Astrocyte (in vitro differentiated cells and primary cell): Measurements from ENCODE around the gene ZDHHC8. TPM values are rescaled to one million over a fixed set of nuclear protein-coding genes. Genes with fewer than 3 reads are reported as not detected.

Source experiments
- DNase-seq: peaks from one replicate; pipeline ENCODE4 v3.0.0-alpha.2; 2010; ENCODE audit warnings: low read depth
- FAIRE-seq: peaks from 2 replicates; lab custom pipeline; 2011; peaks lifted over from hg19 to GRCh38; lab: Jason Lieb, UNC
- H2AFZ ChIP-seq: 2 replicates; pipeline ENCODE4 v1.6.0; 2012; ENCODE audit warnings: low read depth, low read length, inconsistent platforms
- H3K27ac ChIP-seq: 2 replicates; pipeline ENCODE4 v1.5.1; 2011; ENCODE audit warnings: low read depth, low read length, inconsistent platforms
- H3K27me3 ChIP-seq: 2 replicates; pipeline ENCODE4 v1.6.0; 2011; ENCODE audit warnings: low read length, inconsistent platforms; ENCODE audit not compliant: insufficient read depth
- H3K36me3 ChIP-seq: 2 replicates; pipeline ENCODE4 v1.5.1; 2011; ENCODE audit warnings: low read length, inconsistent platforms; ENCODE audit not compliant: insufficient read depth
- H3K4me1 ChIP-seq: 2 replicates; pipeline ENCODE4 v1.5.1; 2011; ENCODE audit warnings: low read length, inconsistent platforms; ENCODE audit not compliant: insufficient read depth
- H3K4me2 ChIP-seq: 2 replicates; pipeline ENCODE4 v1.6.0; 2012; ENCODE audit warnings: low read length, inconsistent platforms
- H3K4me3 ChIP-seq: 2 replicates; pipeline ENCODE4 v1.5.1; 2011; ENCODE audit warnings: low read depth, mild to moderate bottlenecking, low read length, inconsistent platforms; ENCODE audit not compliant: insufficient read depth
- H3K79me2 ChIP-seq: 2 replicates; pipeline ENCODE4 v1.6.0; 2012; ENCODE audit warnings: mild to moderate bottlenecking, low read length, inconsistent platforms; ENCODE audit not compliant: insufficient read depth
- H3K9ac ChIP-seq: 2 replicates; pipeline ENCODE4 v1.6.0; 2012; ENCODE audit warnings: mild to moderate bottlenecking, low read length, inconsistent platforms
- H3K9me3 ChIP-seq: 2 replicates; pipeline ENCODE4 v1.5.1; 2012; ENCODE audit warnings: low read depth, mild to moderate bottlenecking, low read length, inconsistent platforms; ENCODE audit not compliant: insufficient read depth
- H4K20me1 ChIP-seq: 2 replicates; pipeline ENCODE4 v1.6.0; 2012; ENCODE audit warnings: low read length, inconsistent platforms; ENCODE audit not compliant: insufficient read depth
- H3K27ac Mint-ChIP-seq: one replicate; pipeline ENCODE4 v1.8.0; 2021; ENCODE audit warnings: mild to moderate bottlenecking, mixed read lengths; ENCODE audit not compliant: unreplicated experiment
- H3K27me3 Mint-ChIP-seq: one replicate; pipeline ENCODE4 v1.8.0; 2021; ENCODE audit warnings: low read depth, mixed read lengths; ENCODE audit not compliant: unreplicated experiment
- H3K36me3 Mint-ChIP-seq: one replicate; pipeline ENCODE4 v1.8.0; 2021; ENCODE audit warnings: low read depth, mixed read lengths; ENCODE audit not compliant: unreplicated experiment
- H3K4me1 Mint-ChIP-seq: one replicate; pipeline ENCODE4 v1.8.0; 2021; ENCODE audit warnings: low read depth, mixed read lengths; ENCODE audit not compliant: unreplicated experiment
- H3K4me3 Mint-ChIP-seq: one replicate; pipeline ENCODE4 v1.8.0; 2021; ENCODE audit warnings: mild to moderate bottlenecking, moderate library complexity, mixed read lengths; ENCODE audit not compliant: unreplicated experiment
- H3K9me3 Mint-ChIP-seq: one replicate; pipeline ENCODE4 v1.8.0; 2021; ENCODE audit warnings: mild to moderate bottlenecking, mixed read lengths; ENCODE audit not compliant: unreplicated experiment
- EZH2 ChIP-seq: IDR thresholded peaks from 2 replicates; pipeline ENCODE4 v1.6.1; 2012; ENCODE audit warnings: mild to moderate bottlenecking, low read length, inconsistent platforms; ENCODE audit not compliant: insufficient read depth
- total RNA-seq: library from RNA; stranded (reverse); gene quantifications from 2 replicates; pipeline ENCODE4 v1.2.1, GENCODE V29; 2021
- TF ChIP-seq, protein P1 (sequence below): IDR thresholded peaks from 2 replicates; pipeline ENCODE4 v1.5.1; 2011; ENCODE audit warnings: low read depth, mild to moderate bottlenecking, inconsistent platforms, low read length, moderate library complexity; ENCODE audit not compliant: insufficient read depth

The ZDHHC8 gene
- total RNA-seq, 1 donor from 2014 or later = 88.3 TPM

- Histone ChIP-seq H4K20me1 (peaks cover 57% of the 10 kb centered on the region), H3K27me3 (no peaks in the 10 kb centered on the region), H3K79me2 (peaks cover 58% of the 10 kb centered on the region), H3K4me2 (no peak overlapping the region), H2AFZ (no peak overlapping the region), H3K27ac (no peak overlapping the region), H3K4me3 (no peak overlapping the region), H3K4me1 (peaks cover 9% of the 10 kb centered on the region), H3K36me3 (peaks cover 15% of the 10 kb centered on the region), H3K9me3 (no peaks in the 10 kb centered on the region), H3K9ac (no peak overlapping the region)
- H3K36me3 Mint-ChIP-seq = peaks cover 12% of the 10 kb centered on the region
- TF ChIP-seq, protein P1, sequence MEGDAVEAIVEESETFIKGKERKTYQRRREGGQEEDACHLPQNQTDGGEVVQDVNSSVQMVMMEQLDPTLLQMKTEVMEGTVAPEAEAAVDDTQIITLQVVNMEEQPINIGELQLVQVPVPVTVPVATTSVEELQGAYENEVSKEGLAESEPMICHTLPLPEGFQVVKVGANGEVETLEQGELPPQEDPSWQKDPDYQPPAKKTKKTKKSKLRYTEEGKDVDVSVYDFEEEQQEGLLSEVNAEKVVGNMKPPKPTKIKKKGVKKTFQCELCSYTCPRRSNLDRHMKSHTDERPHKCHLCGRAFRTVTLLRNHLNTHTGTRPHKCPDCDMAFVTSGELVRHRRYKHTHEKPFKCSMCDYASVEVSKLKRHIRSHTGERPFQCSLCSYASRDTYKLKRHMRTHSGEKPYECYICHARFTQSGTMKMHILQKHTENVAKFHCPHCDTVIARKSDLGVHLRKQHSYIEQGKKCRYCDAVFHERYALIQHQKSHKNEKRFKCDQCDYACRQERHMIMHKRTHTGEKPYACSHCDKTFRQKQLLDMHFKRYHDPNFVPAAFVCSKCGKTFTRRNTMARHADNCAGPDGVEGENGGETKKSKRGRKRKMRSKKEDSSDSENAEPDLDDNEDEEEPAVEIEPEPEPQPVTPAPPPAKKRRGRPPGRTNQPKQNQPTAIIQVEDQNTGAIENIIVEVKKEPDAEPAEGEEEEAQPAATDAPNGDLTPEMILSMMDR = no peak
- TF ChIP-seq EZH2 = no peak
- no peaks in the 10 kb centered on the region for H3K9me3 Mint-ChIP-seq
- H3K4me3 Mint-ChIP-seq = no peak overlapping the region
- peaks cover 3% of the 10 kb centered on the region for H3K4me1 Mint-ChIP-seq
- no peak for DNase-seq
- H3K27me3 Mint-ChIP-seq = no peaks in the 10 kb centered on the region
- no peak for FAIRE-seq
- no peak overlapping the region for H3K27ac Mint-ChIP-seq
These were observed 8.1 kb upstream of the ZDHHC8 start for GRCh38 chr22:20123366-20124082.

DNA sequence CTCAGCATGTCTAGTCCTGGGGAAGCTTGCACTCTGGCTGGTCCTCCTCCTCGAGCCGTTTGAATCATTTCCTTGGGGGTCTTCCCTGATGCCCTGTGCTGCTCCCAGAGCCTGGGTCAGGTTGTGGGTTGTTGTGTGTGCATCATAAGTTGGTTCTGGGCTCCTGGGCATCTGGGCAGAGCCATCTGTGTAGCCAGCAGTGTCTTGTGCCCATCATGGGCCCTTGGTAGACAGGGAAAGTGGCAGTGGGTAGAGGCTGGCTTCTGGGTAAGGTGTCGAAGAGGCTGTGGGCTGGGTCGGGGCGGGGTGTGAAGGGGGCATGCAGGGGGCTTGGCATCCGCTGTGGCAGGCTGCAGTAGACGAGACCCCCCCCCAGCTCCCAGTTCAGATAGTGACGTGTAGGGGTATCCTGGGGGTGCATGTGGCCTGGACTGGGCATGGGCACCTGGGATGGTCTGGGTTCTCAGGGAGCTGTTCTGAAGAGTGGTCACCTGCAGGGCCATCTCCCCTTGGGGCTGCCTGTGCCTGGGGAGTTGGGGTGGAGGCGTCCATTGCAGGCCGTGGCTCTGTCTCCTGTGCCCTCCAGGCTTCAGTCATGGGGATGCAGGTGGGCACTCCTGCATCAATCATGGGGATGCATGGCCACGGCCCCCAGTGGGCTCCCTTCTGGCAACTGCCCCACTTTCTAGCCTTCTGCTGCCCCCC lies 7.4 kb upstream of the ZDHHC8 start:
- Mint-ChIP-seq H3K27ac (no peak overlapping the region), H3K36me3 (peaks cover 11% of the 10 kb centered on the region), H3K4me3 (no peak overlapping the region), H3K27me3 (no peaks in the 10 kb centered on the region), H3K9me3 (no peaks in the 10 kb centered on the region), H3K4me1 (peaks cover 2% of the 10 kb centered on the region)
- TF ChIP-seq, protein P1 = no peak
- no peak for TF ChIP-seq EZH2
- Histone ChIP-seq H3K4me3 (no peak overlapping the region), H3K36me3 (peaks cover 15% of the 10 kb centered on the region), H3K27ac (no peak overlapping the region), H3K9me3 (no peaks in the 10 kb centered on the region), H3K4me2 (no peak overlapping the region), H2AFZ (no peak overlapping the region), H3K4me1 (peaks cover 2% of the 10 kb centered on the region), H3K79me2 (peaks cover 51% of the 10 kb centered on the region), H3K27me3 (no peaks in the 10 kb centered on the region), H4K20me1 (peaks cover 53% of the 10 kb centered on the region), H3K9ac (no peak overlapping the region)
- no peak for DNase-seq
- no peak for FAIRE-seq
